Aorta (tissue), 5 donors: ENCODE results near the gene REEP5. TPM values are rescaled to one million over a fixed set of nuclear protein-coding genes. Genes with fewer than 3 reads are reported as not detected.

Experiments used
- ATAC-seq: fragments of 200-7000 bp; cut with Tn5 transposase; one replicate; pipeline ENCODE4 v1.9.1; 2022; ENCODE audit warnings: moderate library complexity; ENCODE audit not compliant: low FRiP score
- DNase-seq, 2 donors: peaks; one replicate each; pipeline ENCODE4 v3.0.0-alpha.2; 2020
- H3K27ac ChIP-seq, 2 donors: one replicate each; pipeline ENCODE4 v1.5.1; 2013; ENCODE audit warnings: low read length in 2 of 2, mild to moderate bottlenecking in 2 of 2, moderate library complexity in 2 of 2, control low read depth in 1 of 2, inconsistent platforms in 1 of 2, low read depth in 1 of 2
- H3K27me3 ChIP-seq, 2 donors: one replicate each; pipeline ENCODE4 v1.6.1; 2013; ENCODE audit warnings: control low read depth in 1 of 2, low read length in 1 of 2, mild to moderate bottlenecking in 1 of 2, moderate library complexity in 1 of 2; ENCODE audit not compliant: insufficient read depth in 2 of 2, control insufficient read depth in 1 of 2
- H3K36me3 ChIP-seq, 2 donors: one replicate each; pipeline ENCODE4 v1.6.1; 2013; ENCODE audit warnings: control low read depth in 1 of 2, low read length in 1 of 2, mild to moderate bottlenecking in 1 of 2; ENCODE audit not compliant: insufficient read depth in 2 of 2, control insufficient read depth in 1 of 2
- H3K4me1 ChIP-seq, 2 donors: one replicate each; pipeline ENCODE4 v1.6.1; 2013; ENCODE audit warnings: low read length in 2 of 2, control low read depth in 1 of 2, mild to moderate bottlenecking in 1 of 2, moderate library complexity in 1 of 2; ENCODE audit not compliant: insufficient read depth in 2 of 2, control insufficient read depth in 1 of 2
- H3K4me3 ChIP-seq, 2 donors: one replicate each; pipeline ENCODE4 v1.5.1; 2013; ENCODE audit warnings: low read length in 2 of 2, control low read depth in 1 of 2, mild to moderate bottlenecking in 1 of 2
- H3K9me3 ChIP-seq: one replicate; pipeline ENCODE4 v1.6.1; 2013; ENCODE audit warnings: mild to moderate bottlenecking, low read length; ENCODE audit not compliant: control insufficient read depth
- WGBS, 2 donors: extraction: QIAGEN DNeasy Blood & Tissue Kit; methylation state at CpG; one replicate each; pipeline ENCODE4 v1.1.7; 2013; 5-methylcytosine and 5-hydroxymethylcytosine counted together
- intact Hi-C, 2 donors: fragments of 100-400 bp; cut with DNase I; formaldehyde crosslinking; loops; one replicate each; pipeline versions ENCODE4 v1.14.2 to v1.15.0; 2022
- polyA plus RNA-seq, 2 donors: library from polyadenylated mRNA; stranded (reverse); fragments of 200-250 nt; gene quantifications; one replicate each; pipeline ENCODE4 v1.2.3, GENCODE V29; 2013
- total RNA-seq, 2 donors: library from RNA; stranded (reverse); fragmentation: NEBNext Ultra II Directional; extraction: Animal tissue kit (Norgen Biotek cat#: 25700); gene quantifications; one replicate each; pipeline ENCODE4 v1.2.1, GENCODE V29; 2021
- donor health status: healthy with polysubstance abuse.
- donor health status: Bipolar disorder and iron deficiency.
- donor health status: DM: no; HTN: no; CAD: no.
- donor health status: DM: no; HTN: no; CAD: no.
- donor health status: DM: yes; HTN: yes; CAD: no.

REEP5 gene
- total and polyA plus RNA-seq, 4 donors, result 74.4 to 88.5 (median 80.0) TPM

- intact Hi-C loops, result loop anchor here (5.0 kb wide), 2 partner anchors 39 to 54 kb away; partner anchors contain the start of gene DCP2 (in 1 of the 2)
Measured at GRCh38 chr5:112923148-112923917, 1.3 kb upstream of the REEP5 start.

GRCh38 chr5:112921026-112921832, 798 bp downstream of the REEP5 start:
- H3K27ac ChIP-seq, result peak overlapping the region; percentile 84 to 88
- DNase-seq (peak; percentile 79 to 89), ATAC-seq (peak; percentile 90)
- H3K27me3 ChIP-seq, result no peaks in the 10 kb centered on the region
- peaks cover 0 to 3% of the 10 kb centered on the region in 2 donors for H3K36me3 ChIP-seq
- H3K4me1 ChIP-seq, result no peaks in the 10 kb centered on the region
- peak overlapping the region; percentile 83 to 89 for H3K4me3 ChIP-seq
- WGBS, 2 donors, result 0 to 1% methylated on average over 40 to 68 of the region's 68 CpGs
- intact Hi-C loops, result loop anchor here (5.0 kb wide), 2 partner anchors 41 to 56 kb away; partner anchors contain the start of gene DCP2 (in 1 of the 2)
- no peaks in the 10 kb centered on the region for H3K9me3 ChIP-seq

More at GRCh38 chr5:112923148-112923917, 1.3 kb upstream of the REEP5 start:
- 46 to 52% methylated on average over 6 of the region's 6 CpGs for WGBS, 2 donors
- Histone ChIP-seq H3K36me3 (no peaks in the 10 kb centered on the region), H3K4me1 (no peaks in the 10 kb centered on the region), H3K27me3 (no peaks in the 10 kb centered on the region), H3K4me3 (peak overlapping the region in 1 of 2 donors; percentile 41), H3K27ac (no peak overlapping the region), H3K9me3 (no peaks in the 10 kb centered on the region)
- ATAC-seq (no peak), DNase-seq (no peak)

- H3K27ac ChIP-seq, result no peak overlapping the region
- H3K4me3 ChIP-seq, result no peak overlapping the region
- ATAC-seq (no peak), DNase-seq (no peak)
- peaks cover 0 to 3% of the 10 kb centered on the region in 2 donors for H3K36me3 ChIP-seq
- H3K9me3 ChIP-seq, result no peaks in the 10 kb centered on the region
- H3K27me3 ChIP-seq, result no peaks in the 10 kb centered on the region
- H3K4me1 ChIP-seq, result peaks cover 0 to 2% of the 10 kb centered on the region in 2 donors
- intact Hi-C loops, result loop anchor here (5.0 kb wide), 2 partner anchors 42 to 57 kb away; partner anchors contain the start of gene DCP2 (in 1 of the 2)
- 92 to 94% methylated on average over 6 of the region's 6 CpGs for WGBS, 2 donors
Measured at GRCh38 chr5:112919972-112920371, 2.1 kb downstream of the REEP5 start.

GRCh38 chr5:112918679-112919078, 3.3 kb downstream of the REEP5 start:
- ATAC-seq (no peak), DNase-seq (no peak)
- intact Hi-C loops, result no loop called here
- Histone ChIP-seq H3K9me3 (no peaks in the 10 kb centered on the region), H3K36me3 (peaks cover 0 to 3% of the 10 kb centered on the region in 2 donors), H3K4me3 (no peak overlapping the region), H3K27me3 (no peaks in the 10 kb centered on the region), H3K27ac (no peak overlapping the region), H3K4me1 (peaks cover 0 to 4% of the 10 kb centered on the region in 2 donors)
- 17% methylated on average over 1 of the region's 1 CpG for WGBS, 2 donors

- Histone ChIP-seq H3K27ac (no peak overlapping the region), H3K27me3 (no peaks in the 10 kb centered on the region), H3K4me3 (no peak overlapping the region), H3K9me3 (no peaks in the 10 kb centered on the region), H3K4me1 (peaks cover 0 to 6% of the 10 kb centered on the region in 2 donors), H3K36me3 (peaks cover 0 to 3% of the 10 kb centered on the region in 2 donors)
- DNase-seq (no peak), ATAC-seq (no peak)
- intact Hi-C loops, result no loop called here
- 78 to 82% methylated on average over 3 of the region's 3 CpGs for WGBS, 2 donors
Measured at GRCh38 chr5:112918136-112918535, 3.9 kb downstream of the REEP5 start.

- intact Hi-C loops, result no loop called here
- Histone ChIP-seq H3K27me3 (no peaks in the 10 kb centered on the region), H3K36me3 (peaks cover 0 to 3% of the 10 kb centered on the region in 2 donors), H3K4me1 (peaks cover 0 to 6% of the 10 kb centered on the region in 2 donors), H3K4me3 (no peak overlapping the region), H3K27ac (no peak overlapping the region), H3K9me3 (no peaks in the 10 kb centered on the region)
- DNase-seq (no peak), ATAC-seq (no peak)
- WGBS, 2 donors, result 90 to 95% methylated on average over 2 of the region's 2 CpGs
Measured at GRCh38 chr5:112917453-112917995, 4.5 kb downstream of the REEP5 start.

- Histone ChIP-seq H3K27me3 (no peaks in the 10 kb centered on the region), H3K4me1 (peaks cover 0 to 7% of the 10 kb centered on the region in 2 donors), H3K9me3 (no peaks in the 10 kb centered on the region), H3K36me3 (peaks cover 0 to 6% of the 10 kb centered on the region in 2 donors), H3K4me3 (peak overlapping the region in 1 of 2 donors; percentile 26), H3K27ac (no peak overlapping the region)
- WGBS, 2 donors, result 32 to 55% methylated on average over 1 of the region's 1 CpG
- DNase-seq (no peak), ATAC-seq (no peak)
- intact Hi-C loops, result no loop called here
Measured at GRCh38 chr5:112915831-112916230, 6.2 kb downstream of the REEP5 start.

GRCh38 chr5:112914584-112914983, 7.4 kb downstream of the REEP5 start:
- no peak for DNase-seq

More at GRCh38 chr5:112914584-112914983, 7.4 kb downstream of the REEP5 start:
- 28 to 44% methylated on average over 4 of the region's 4 CpGs for WGBS, 2 donors
- Histone ChIP-seq H3K27me3 (no peaks in the 10 kb centered on the region), H3K36me3 (peaks cover 2 to 6% of the 10 kb centered on the region in 2 donors), H3K27ac (no peak overlapping the region), H3K4me1 (peaks cover 0 to 7% of the 10 kb centered on the region in 2 donors), H3K9me3 (no peaks in the 10 kb centered on the region), H3K4me3 (no peak overlapping the region)
- ATAC-seq, result no peak
- intact Hi-C loops, result no loop called here
